ENCODE data around the gene PPP6C.

The PPP6C gene

GRCh38 chr9:125156551-125156950 is 33.1 kb downstream of the PPP6C start:
- TF ChIP-seq, protein P1, sequence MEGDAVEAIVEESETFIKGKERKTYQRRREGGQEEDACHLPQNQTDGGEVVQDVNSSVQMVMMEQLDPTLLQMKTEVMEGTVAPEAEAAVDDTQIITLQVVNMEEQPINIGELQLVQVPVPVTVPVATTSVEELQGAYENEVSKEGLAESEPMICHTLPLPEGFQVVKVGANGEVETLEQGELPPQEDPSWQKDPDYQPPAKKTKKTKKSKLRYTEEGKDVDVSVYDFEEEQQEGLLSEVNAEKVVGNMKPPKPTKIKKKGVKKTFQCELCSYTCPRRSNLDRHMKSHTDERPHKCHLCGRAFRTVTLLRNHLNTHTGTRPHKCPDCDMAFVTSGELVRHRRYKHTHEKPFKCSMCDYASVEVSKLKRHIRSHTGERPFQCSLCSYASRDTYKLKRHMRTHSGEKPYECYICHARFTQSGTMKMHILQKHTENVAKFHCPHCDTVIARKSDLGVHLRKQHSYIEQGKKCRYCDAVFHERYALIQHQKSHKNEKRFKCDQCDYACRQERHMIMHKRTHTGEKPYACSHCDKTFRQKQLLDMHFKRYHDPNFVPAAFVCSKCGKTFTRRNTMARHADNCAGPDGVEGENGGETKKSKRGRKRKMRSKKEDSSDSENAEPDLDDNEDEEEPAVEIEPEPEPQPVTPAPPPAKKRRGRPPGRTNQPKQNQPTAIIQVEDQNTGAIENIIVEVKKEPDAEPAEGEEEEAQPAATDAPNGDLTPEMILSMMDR (IDR thresholded peaks at IDR 0.05; ENCODE audit: borderline replicate concordance, insufficient read depth, low read depth, low read length) = no peak
- no peak overlapping the region for H3K4me3 ChIP-seq (ENCODE audit: low read depth, low read length)

DNA sequence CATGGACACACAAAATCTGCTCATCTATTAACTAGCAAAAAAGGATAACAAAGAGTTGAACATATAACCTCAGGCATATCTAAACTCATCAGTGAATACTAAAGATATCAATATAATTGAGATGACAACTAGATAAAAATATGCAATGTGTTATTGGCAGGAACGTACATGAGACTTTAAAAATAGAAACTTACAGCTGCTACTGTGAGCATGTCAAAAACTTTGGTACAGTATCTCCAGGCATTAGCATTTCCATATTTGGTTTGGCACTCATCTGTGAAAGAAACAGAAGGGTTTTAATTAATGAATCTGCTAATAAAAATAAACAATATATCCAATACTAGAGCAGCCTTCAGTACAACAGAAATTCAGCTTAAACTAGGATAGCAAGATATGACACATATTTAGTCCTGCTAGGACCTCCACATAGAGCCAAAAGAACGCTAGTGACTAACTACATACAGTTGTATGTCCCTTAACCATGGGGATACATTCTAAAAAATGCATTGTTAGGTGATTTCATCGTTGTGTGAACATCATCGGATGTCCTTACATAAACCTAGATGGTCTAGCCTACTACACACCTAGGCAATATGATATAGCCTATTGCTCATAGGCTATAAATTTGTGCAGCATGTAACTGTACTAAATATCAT is 35.8 kb downstream of the PPP6C start:
- TF ChIP-seq, protein P1 (IDR thresholded peaks at IDR 0.05; ENCODE audit: borderline replicate concordance, insufficient read depth, low read depth, low read length) = no peak
- no peak overlapping the region for H3K4me3 ChIP-seq (ENCODE audit: low read depth, low read length)

DNA sequence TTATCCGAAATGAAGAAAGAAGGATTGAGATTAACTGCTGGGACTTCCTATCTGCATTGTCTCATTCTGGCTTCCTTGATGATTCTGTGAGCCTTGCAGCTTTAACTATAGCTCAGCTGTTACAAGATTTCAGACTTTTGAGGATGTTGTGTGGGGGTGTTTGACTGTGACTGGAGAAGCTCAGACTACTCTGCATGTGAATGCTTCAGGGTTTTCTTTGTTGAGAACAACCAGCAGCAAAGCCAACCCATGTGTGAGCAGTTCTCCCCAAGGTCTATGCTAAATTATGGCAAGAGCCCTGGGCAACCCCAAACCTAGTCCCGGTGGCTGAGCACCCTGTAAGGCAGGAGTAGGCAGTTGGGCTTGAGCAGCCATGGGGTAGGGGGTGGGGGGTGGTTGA is 37.9 kb downstream of the PPP6C start:
- TF ChIP-seq, protein P1 (IDR thresholded peaks at IDR 0.05; ENCODE audit: borderline replicate concordance, insufficient read depth, low read depth, low read length) = no peak
- H3K4me3 ChIP-seq (ENCODE audit: low read depth, low read length) = no peak overlapping the region

- TF ChIP-seq, protein P1 (IDR thresholded peaks at IDR 0.05; ENCODE audit: borderline replicate concordance, insufficient read depth, low read depth, low read length) = no peak
- H3K4me3 ChIP-seq (ENCODE audit: low read depth, low read length) = no peak overlapping the region
Observed at GRCh38 chr9:125150349-125151245, 39.0 kb downstream of the PPP6C start.

- TF ChIP-seq, protein P1 (IDR thresholded peaks at IDR 0.05; ENCODE audit: borderline replicate concordance, insufficient read depth, low read depth, low read length) = no peak
- no peak overlapping the region for H3K4me3 ChIP-seq (ENCODE audit: low read depth, low read length)
Observed at GRCh38 chr9:125147401-125147951, 42.1 kb downstream of the PPP6C start.

GRCh38 chr9:125146247-125146646 is 43.4 kb downstream of the PPP6C start:
- TF ChIP-seq, protein P1 (IDR thresholded peaks at IDR 0.05; ENCODE audit: borderline replicate concordance, insufficient read depth, low read depth, low read length) = no peak
- H3K4me3 ChIP-seq (ENCODE audit: low read depth, low read length) = no peak overlapping the region
